GM23338 (cell line): ENCODE results near the gene CADPS.

ENCODE experiments used
- CREB1 ChIP-seq: fragments of 250-450 bp; sonication (Bioruptor Pico); IDR thresholded peaks from 2 replicates; pipeline ENCODE4 v1.5.0; 2020; ENCODE audit warnings: low read depth, mild to moderate bottlenecking, moderate library complexity
- CTCF ChIP-seq, 2 experiments: fragments of 200-600 bp in 1 of 2; sonication (generic) in 1 of 2; conservative IDR thresholded peaks; 2 replicates each; pipeline versions ENCODE4 v1.5.1 to v1.6.1; 2016 to 2017; ENCODE audit warnings: antibody characterized with exemption in 2 of 2, low read depth in 2 of 2, mild to moderate bottlenecking in 2 of 2, moderate library complexity in 1 of 2
- EZH2 ChIP-seq: fragments of 200-600 bp; sonication (generic); IDR thresholded peaks from one replicate; pipeline ENCODE4 v1.8.0; 2017; ENCODE audit warnings: antibody characterized with exemption, mild to moderate bottlenecking, low read depth; ENCODE audit not compliant: unreplicated experiment
- EZH2phosphoT487 ChIP-seq: fragments of 200-600 bp; sonication (generic); IDR thresholded peaks from one replicate; pipeline ENCODE4 v1.8.1; 2018; ENCODE audit warnings: antibody characterized with exemption; ENCODE audit not compliant: unreplicated experiment
- JUNB ChIP-seq: IDR thresholded peaks from one replicate; pipeline ENCODE4 v1.6.1; 2016; ENCODE audit warnings: antibody characterized with exemption; ENCODE audit not compliant: unreplicated experiment
- POLR2AphosphoS5 ChIP-seq: IDR thresholded peaks from 2 replicates; pipeline ENCODE4 v1.6.1; 2016; ENCODE audit warnings: antibody characterized with exemption, low read depth
- ZNF114 ChIP-seq: fragments of 250-450 bp; sonication (Bioruptor Pico); IDR thresholded peaks from 2 replicates; pipeline ENCODE4 v1.5.0; 2020; ENCODE audit warnings: mild to moderate bottlenecking, moderate library complexity
- ZNF331 ChIP-seq: fragments of 250-450 bp; sonication (Bioruptor Pico); IDR thresholded peaks from 2 replicates; pipeline ENCODE4 v1.5.0; 2020; ENCODE audit warnings: low read depth, mild to moderate bottlenecking, moderate library complexity
- TF ChIP-seq, protein P1 (sequence below): IDR thresholded peaks from one replicate; pipeline ENCODE4 v1.6.1; 2018; ENCODE audit warnings: antibody characterized with exemption; ENCODE audit not compliant: unreplicated experiment

GRCh38 chr3:62374341-62375218 is 500.6 kb downstream of the CADPS start:
- TF ChIP-seq CTCF (conservative IDR thresholded peaks at IDR 0.05; ENCODE audit: low read depth in 2 of 2) (no peak), EZH2phosphoT487 (peak; percentile 97), POLR2AphosphoS5 (no peak), JUNB (no peak), EZH2 (peak; percentile 87), ZNF331 (no peak), CREB1 (CRISPR knock-in tag) (no peak), ZNF114 (no peak)
- TF ChIP-seq, protein P1, sequence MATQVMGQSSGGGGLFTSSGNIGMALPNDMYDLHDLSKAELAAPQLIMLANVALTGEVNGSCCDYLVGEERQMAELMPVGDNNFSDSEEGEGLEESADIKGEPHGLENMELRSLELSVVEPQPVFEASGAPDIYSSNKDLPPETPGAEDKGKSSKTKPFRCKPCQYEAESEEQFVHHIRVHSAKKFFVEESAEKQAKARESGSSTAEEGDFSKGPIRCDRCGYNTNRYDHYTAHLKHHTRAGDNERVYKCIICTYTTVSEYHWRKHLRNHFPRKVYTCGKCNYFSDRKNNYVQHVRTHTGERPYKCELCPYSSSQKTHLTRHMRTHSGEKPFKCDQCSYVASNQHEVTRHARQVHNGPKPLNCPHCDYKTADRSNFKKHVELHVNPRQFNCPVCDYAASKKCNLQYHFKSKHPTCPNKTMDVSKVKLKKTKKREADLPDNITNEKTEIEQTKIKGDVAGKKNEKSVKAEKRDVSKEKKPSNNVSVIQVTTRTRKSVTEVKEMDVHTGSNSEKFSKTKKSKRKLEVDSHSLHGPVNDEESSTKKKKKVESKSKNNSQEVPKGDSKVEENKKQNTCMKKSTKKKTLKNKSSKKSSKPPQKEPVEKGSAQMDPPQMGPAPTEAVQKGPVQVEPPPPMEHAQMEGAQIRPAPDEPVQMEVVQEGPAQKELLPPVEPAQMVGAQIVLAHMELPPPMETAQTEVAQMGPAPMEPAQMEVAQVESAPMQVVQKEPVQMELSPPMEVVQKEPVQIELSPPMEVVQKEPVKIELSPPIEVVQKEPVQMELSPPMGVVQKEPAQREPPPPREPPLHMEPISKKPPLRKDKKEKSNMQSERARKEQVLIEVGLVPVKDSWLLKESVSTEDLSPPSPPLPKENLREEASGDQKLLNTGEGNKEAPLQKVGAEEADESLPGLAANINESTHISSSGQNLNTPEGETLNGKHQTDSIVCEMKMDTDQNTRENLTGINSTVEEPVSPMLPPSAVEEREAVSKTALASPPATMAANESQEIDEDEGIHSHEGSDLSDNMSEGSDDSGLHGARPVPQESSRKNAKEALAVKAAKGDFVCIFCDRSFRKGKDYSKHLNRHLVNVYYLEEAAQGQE: no peak
